SK-N-SH (cell line): ENCODE data around the gene SUMO2. TPM values are rescaled to one million over a fixed set of nuclear protein-coding genes. Genes with fewer than 3 reads are reported as not detected.
"Not testable (repeated sequence)": the region's sequence is repeated elsewhere in the genome, so short reads cannot be mapped to it uniquely, and the experiment has no call there.

Experiments
- CTCF ChIA-PET: fragments of 300-600, 350-600 bp; formaldehyde crosslinking; extraction: SDS; loops from one replicate; lab custom pipeline; 2021; lab: Yijun Ruan, JAX
- POLR2A ChIA-PET: fragments of 350-600 bp; sonication (Branson Sonifier 250); formaldehyde crosslinking; extraction: SDS; loops from one replicate; lab custom pipeline; 2020; ENCODE audit warnings: antibody characterized with exemption, inconsistent platforms; lab: Yijun Ruan, JAX
- DNase-seq: peaks from one replicate; pipeline ENCODE4 v3.0.0; 2012
- H2AFZ ChIP-seq: fragments of 200-600 bp; sonication (generic); 2 replicates; pipeline ENCODE4 v1.8.1; 2016; ENCODE audit warnings: antibody characterized with exemption, mild to moderate bottlenecking, low read depth
- H3F3A ChIP-seq: fragments of 200-600 bp; sonication (generic); replicated peaks from 2 replicates; pipeline ENCODE3; 2016; ENCODE audit warnings: antibody characterized with exemption, mild to moderate bottlenecking; ENCODE audit not compliant: insufficient read depth
- H3K27ac ChIP-seq, 2 experiments: fragments of 200-500 bp in 1 of 2; fragments of 200-600 bp in 1 of 2; sonication (Bioruptor generic) in 1 of 2; sonication (generic), shearing (Covaris generic) in 1 of 2; 2 replicates each; pipeline versions ENCODE4 v1.5.1 to v1.6.1; 2014 to 2016; ENCODE audit warnings: low read depth in 2 of 2, inconsistent platforms in 1 of 2, low read length in 1 of 2, mild to moderate bottlenecking in 1 of 2, mixed read lengths in 1 of 2
- H3K27me3 ChIP-seq: fragments of 200-600 bp; sonication (generic), shearing (Covaris generic); 2 replicates; pipeline ENCODE4 v1.6.1; 2016; ENCODE audit warnings: mixed run types; ENCODE audit not compliant: insufficient read depth
- H3K36me3 ChIP-seq, 2 experiments: fragments of 200-500 bp in 1 of 2; fragments of 200-600 bp in 1 of 2; sonication (Bioruptor generic) in 1 of 2; sonication (generic) in 1 of 2; replicated peaks in 1 of 2; 2 replicates each; pipeline versions ENCODE3 to v1.5.1; 2014 to 2016; ENCODE audit warnings: low read length in 1 of 2, mild to moderate bottlenecking in 1 of 2; ENCODE audit not compliant: insufficient read depth in 2 of 2, control insufficient read depth in 1 of 2
- H3K4me1 ChIP-seq, 2 experiments: fragments of 200-500 bp in 1 of 2; fragments of 200-600 bp in 1 of 2; sonication (Bioruptor generic) in 1 of 2; sonication (generic), shearing (Covaris generic) in 1 of 2; 2 replicates each; pipeline versions ENCODE4 v1.5.1 to v1.6.1; 2014 to 2016; ENCODE audit warnings: low read depth in 1 of 2, low read length in 1 of 2, mixed run types in 1 of 2; ENCODE audit not compliant: insufficient read depth in 2 of 2, control insufficient read depth in 1 of 2
- H3K4me2 ChIP-seq: fragments of 200-600 bp; sonication (generic), shearing (Covaris generic); 2 replicates; pipeline ENCODE4 v1.6.1; 2017; ENCODE audit warnings: mixed run types
- H3K4me3 ChIP-seq, 2 experiments: fragments of 200-500 bp in 1 of 2; fragments of 200-600 bp in 1 of 2; sonication (Bioruptor generic) in 1 of 2; sonication (generic), shearing (Covaris generic) in 1 of 2; 2 replicates each; pipeline versions ENCODE4 v1.5.1 to v1.8.1; 2014 to 2016; ENCODE audit warnings: low read depth in 2 of 2, inconsistent platforms in 1 of 2, low read length in 1 of 2, mild to moderate bottlenecking in 1 of 2, mixed read lengths in 1 of 2, moderate library complexity in 1 of 2
- H3K79me2 ChIP-seq: fragments of 200-600 bp; sonication (generic); 2 replicates; pipeline ENCODE4 v1.8.1; 2017; ENCODE audit warnings: mild to moderate bottlenecking; ENCODE audit not compliant: insufficient read depth
- H3K9ac ChIP-seq: fragments of 200-600 bp; sonication (generic); 2 replicates; pipeline ENCODE4 v1.6.1; 2017; ENCODE audit warnings: mixed run types
- H3K9me2 ChIP-seq: fragments of 200-600 bp; sonication (generic); 2 replicates; pipeline ENCODE4 v1.6.1; 2017; ENCODE audit warnings: mixed run types
- H3K9me3 ChIP-seq: fragments of 200-600 bp; sonication (generic); 2 replicates; pipeline ENCODE4 v1.6.1; 2017; ENCODE audit warnings: mixed run types, mild to moderate bottlenecking, moderate library complexity
- H4K20me1 ChIP-seq: fragments of 200-600 bp; sonication (generic); 2 replicates; pipeline ENCODE4 v1.6.1; 2017; ENCODE audit warnings: mild to moderate bottlenecking, mixed run types; ENCODE audit not compliant: insufficient read depth
- CHD2 ChIP-seq: fragments of 150-350 bp; IDR thresholded peaks from 2 replicates; pipeline ENCODE4 v1.6.1; 2018; ENCODE audit warnings: low read length; ENCODE audit not compliant: partially characterized antibody
- FOSL2 ChIP-seq: IDR thresholded peaks from 2 replicates; pipeline ENCODE4 v1.4.0; 2012; ENCODE audit warnings: low read depth, mild to moderate bottlenecking, moderate library complexity, borderline replicate concordance
- MAX ChIP-seq: IDR thresholded peaks from 2 replicates; pipeline ENCODE4 v1.4.0; 2012; ENCODE audit warnings: low read depth
- RXRA ChIP-seq: IDR thresholded peaks from 2 replicates; pipeline ENCODE4 v1.4.0; 2012; ENCODE audit warnings: low read depth, mild to moderate bottlenecking, borderline replicate concordance
- TAF1 ChIP-seq: IDR thresholded peaks from 2 replicates; pipeline ENCODE4 v1.6.1; 2012; ENCODE audit warnings: low read depth, mild to moderate bottlenecking, low read length, moderate library complexity, borderline replicate concordance
- TEAD4 ChIP-seq: IDR thresholded peaks from 2 replicates; pipeline ENCODE4 v1.4.0; 2012; ENCODE audit warnings: mild to moderate bottlenecking, borderline replicate concordance; ENCODE audit not compliant: insufficient read depth
- YY1 ChIP-seq: IDR thresholded peaks from 2 replicates; pipeline ENCODE4 v1.4.0; 2012; ENCODE audit warnings: low read depth, mild to moderate bottlenecking
- ZBTB33 ChIP-seq: IDR thresholded peaks from 2 replicates; pipeline ENCODE4 v1.4.0; 2012; ENCODE audit warnings: low read depth, borderline replicate concordance
- WGBS: methylation state at CpG from one replicate; pipeline ENCODE4 v1.1.6; 2017; ENCODE audit warnings: low lambda C conversion rate; 5-methylcytosine and 5-hydroxymethylcytosine counted together
- polyA plus RNA-seq, 3 experiments: library from polyadenylated mRNA; depleted of rRNA; stranded (reverse); fragments of >200 nt; gene quantifications; 2 replicates each; pipeline ENCODE4 v1.2.3, GENCODE V29; 2012

Gene SUMO2
- polyA plus RNA-seq, 1 of the 3 experiments (the other 2 are of a cell fraction) = 114 TPM

DNA sequence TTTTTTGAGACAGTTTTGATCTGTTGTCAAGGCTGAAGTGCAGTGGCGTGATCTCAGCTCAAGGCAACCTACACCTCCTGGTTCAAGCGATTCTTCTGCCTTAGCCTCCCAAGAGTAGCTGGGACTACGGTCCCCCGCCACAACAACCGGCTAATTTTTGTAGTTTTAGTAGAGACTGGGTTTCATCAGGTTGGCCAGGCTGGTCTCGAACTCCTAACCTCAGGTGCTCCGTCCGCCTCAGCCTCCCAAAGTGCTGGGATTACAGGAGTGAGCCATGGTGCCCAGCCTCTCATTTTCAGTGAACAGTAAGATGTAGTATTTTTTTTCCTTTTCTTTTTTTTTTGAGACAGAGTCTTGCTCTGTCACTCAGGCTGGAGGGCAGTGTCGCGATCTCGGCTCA lies 7.8 kb downstream of the SUMO2 start (continued):
- no peak for TF ChIP-seq ZBTB33
- TF ChIP-seq MAX = no peak
- TF ChIP-seq TEAD4 = no peak
- TF ChIP-seq TAF1 = no peak

- Histone ChIP-seq H3K79me2 (peaks cover 100% of the 10 kb centered on the region), H3K36me3 (peaks cover 21 to 89% of the 10 kb centered on the region in 2 experiments)
These were observed 9.2 kb downstream of the SUMO2 start for GRCh38 chr17:75173526-75173925.

GRCh38 chr17:75168998-75169397 lies 13.8 kb downstream of the SUMO2 start:
- WGBS = 92% methylated on average over 4 of the region's 4 CpGs
- H3K9me3 ChIP-seq = no peaks in the 10 kb centered on the region
- peaks cover 48% of the 10 kb centered on the region for H4K20me1 ChIP-seq
- H3K9me2 ChIP-seq = no peaks in the 10 kb centered on the region
- no peak for TF ChIP-seq CHD2
- TF ChIP-seq RXRA = no peak
- no peak for TF ChIP-seq TEAD4
- TF ChIP-seq, all 33 proteins: peak for 0
- Histone ChIP-seq H3K9ac (no peak overlapping the region), H3K4me3 (no peak overlapping the region), H3K27me3 (no peaks in the 10 kb centered on the region), H3K4me1 (no peaks in the 10 kb centered on the region), H3K27ac (no peak overlapping the region; a peak in 1 of 4 replicates), H2AFZ (no peak overlapping the region), H3K36me3 (peaks cover 15 to 89% of the 10 kb centered on the region in 2 experiments), H3F3A (peaks cover 35% of the 10 kb centered on the region), H3K79me2 (peaks cover 96% of the 10 kb centered on the region), H3K4me2 (no peak overlapping the region)
- ChIA-PET CTCF (interaction anchor here (0.6 to 9.9 kb wide), 5 partner anchors 12 to 889 kb away, joined by 3 to 107 read pairs (median 4); partner anchors contain the start of gene NUP85), POLR2A (no interaction called here)
- DNase-seq = no peak

More at GRCh38 chr17:75173526-75173925, 9.2 kb downstream of the SUMO2 start:
- no peak overlapping the region for H3K4me3 ChIP-seq
- TF ChIP-seq FOSL2 = no peak
- no peak for TF ChIP-seq TAF1
- no peak for TF ChIP-seq CHD2
- no peak for TF ChIP-seq YY1
- no peaks in the 10 kb centered on the region for H3K27me3 ChIP-seq
- no peaks in the 10 kb centered on the region for H3K4me1 ChIP-seq
- no peaks in the 10 kb centered on the region for H3K9me2 ChIP-seq
- ChIA-PET POLR2A (no interaction called here), CTCF (interaction anchor here (0.6 to 9.9 kb wide), 9 partner anchors 8 to 239 kb away, joined by 3 to 107 read pairs (median 5); partner anchors contain the start of genes NT5C and NUP85)
- no peak for DNase-seq
- H2AFZ ChIP-seq = no peak overlapping the region
- H4K20me1 ChIP-seq = peaks cover 81% of the 10 kb centered on the region
- WGBS = 97% methylated on average over 4 of the region's 4 CpGs
- H3K9ac ChIP-seq = no peak overlapping the region
- no peak overlapping the region for H3K4me2 ChIP-seq
- H3F3A ChIP-seq = peaks cover 36% of the 10 kb centered on the region
- no peak overlapping the region for H3K27ac ChIP-seq
- H3K9me3 ChIP-seq = no peaks in the 10 kb centered on the region

DNA sequence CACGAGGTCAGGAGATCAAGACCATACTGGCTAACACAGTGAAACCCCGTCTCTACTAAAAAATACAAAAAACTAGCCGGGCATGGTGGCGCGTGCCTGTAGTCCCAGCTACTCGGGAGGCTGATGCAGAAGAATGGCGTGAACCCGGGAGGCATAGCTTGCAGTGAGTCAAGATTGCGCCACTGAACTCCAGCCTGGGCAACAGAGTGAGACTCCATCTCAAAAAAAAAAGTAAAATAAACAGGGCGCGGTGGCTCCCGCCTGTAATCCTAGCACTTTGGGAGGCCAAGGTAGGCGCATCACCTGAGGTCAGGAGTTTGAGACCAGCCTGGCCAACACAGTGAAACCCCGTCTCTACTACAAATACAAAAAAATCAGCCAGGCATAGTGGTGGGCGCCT lies 18.2 kb downstream of the SUMO2 start:
- Histone ChIP-seq H3K36me3 (peaks cover 12 to 63% of the 10 kb centered on the region in 2 experiments), H4K20me1 (peaks cover 12% of the 10 kb centered on the region), H3F3A (peaks cover 39% of the 10 kb centered on the region), H3K9ac (peak overlapping the region; percentile 35; the same call in 1 of the 2 replicates), H3K79me2 (peaks cover 71% of the 10 kb centered on the region)
- not testable (repeated sequence) for H3K27me3 ChIP-seq, H3K4me3 ChIP-seq, H3K9me3 ChIP-seq, H3K9me2 ChIP-seq, H3K4me1 ChIP-seq, H3K4me2 ChIP-seq, H3K27ac ChIP-seq, H2AFZ ChIP-seq, DNase-seq
- ChIA-PET CTCF (interaction anchor here (0.6 to 1.2 kb wide), 3 partner anchors 9 to 207 kb away, joined by 3 read pairs; no protein-coding TSS in a partner anchor), POLR2A (interaction anchor here (0.6 to 0.9 kb wide), 2 partner anchors 10 to 67 kb away, joined by 3 read pairs; no protein-coding TSS in a partner anchor)
- 95% methylated on average over 15 of the region's 15 CpGs for WGBS
